H1 (cell line): ENCODE results near the gene ZSWIM7. TPM values are rescaled to one million over a fixed set of nuclear protein-coding genes. Genes with fewer than 3 reads are reported as not detected.

ENCODE experiments used
- CTCF ChIA-PET: fragments of 300-600 bp; sonication (Branson Sonifier 250); formaldehyde crosslinking; loops from one replicate; lab custom pipeline; 2021; ENCODE audit not compliant: partially characterized antibody; lab: Charles Lee
- POLR2A ChIA-PET: fragments of 300-600 bp; sonication (Branson Sonifier 250); formaldehyde crosslinking; loops from one replicate; lab custom pipeline; 2021; ENCODE audit warnings: inconsistent platforms; ENCODE audit not compliant: partially characterized antibody; lab: Charles Lee
- DNase-seq, 2 experiments: peaks; one replicate each; pipeline versions ENCODE4 v3.0.0 to v3.0.0-alpha.2; 2010 to 2022; ENCODE audit warnings: low spot score in 2 of 2, low read depth in 1 of 2, mixed read lengths in 1 of 2
- FAIRE-seq: peaks from 2 replicates; lab custom pipeline; 2011; peaks lifted over from hg19 to GRCh38; lab: Jason Lieb, UNC
- H2AFZ ChIP-seq: 2 replicates; pipeline ENCODE4 v1.8.1; 2012; ENCODE audit warnings: low read length, inconsistent platforms
- H2AK5ac ChIP-seq: 2 replicates; pipeline ENCODE4 v1.6.1; 2013; ENCODE audit warnings: low read depth, low read length
- H2BK120ac ChIP-seq: replicated peaks from 2 replicates; pipeline ENCODE3; 2013; ENCODE audit warnings: low read depth, low read length, inconsistent platforms
- H2BK12ac ChIP-seq: 2 replicates; pipeline ENCODE4 v1.6.1; 2013; ENCODE audit warnings: low read depth, low read length
- H2BK15ac ChIP-seq: 2 replicates; pipeline ENCODE4 v1.6.1; 2013; ENCODE audit warnings: low read length
- H2BK20ac ChIP-seq: 2 replicates; pipeline ENCODE4 v1.6.1; 2013; ENCODE audit warnings: low read length
- H2BK5ac ChIP-seq: 2 replicates; pipeline ENCODE4 v1.6.1; 2013; ENCODE audit warnings: low read depth, low read length
- H3K14ac ChIP-seq: 2 replicates; pipeline ENCODE4 v1.6.1; 2013; ENCODE audit warnings: inconsistent platforms; ENCODE audit not compliant: insufficient read length
- H3K18ac ChIP-seq: 2 replicates; pipeline ENCODE4 v1.6.1; 2013; ENCODE audit warnings: low read length; ENCODE audit errors: extremely low read depth
- H3K23ac ChIP-seq: 2 replicates; pipeline ENCODE4 v1.6.1; 2013; ENCODE audit warnings: inconsistent platforms; ENCODE audit not compliant: insufficient read length
- H3K23me2 ChIP-seq: 2 replicates; pipeline ENCODE4 v1.6.1; 2013; ENCODE audit warnings: low read depth, low read length
- H3K27ac ChIP-seq: 2 replicates; pipeline ENCODE4 v1.6.1; 2011; ENCODE audit warnings: low read depth, low read length, inconsistent platforms
- H3K27me3 ChIP-seq, 4 experiments: replicated peaks in 1 of 4; 1 replicate in 1 of 4; 2 replicates in 3 of 4; pipeline versions ENCODE4 v1.6.1 to v1.8.1; 2011 to 2013; ENCODE audit warnings: low read length in 3 of 4, mild to moderate bottlenecking in 3 of 4, inconsistent platforms in 2 of 4, mixed read lengths in 2 of 4, moderate library complexity in 1 of 4; ENCODE audit not compliant: control insufficient read depth in 3 of 4, insufficient read depth in 3 of 4; ENCODE audit errors: extremely low read depth in 1 of 4
- H3K36me3 ChIP-seq, 4 experiments: 2 replicates each; pipeline versions ENCODE4 v1.6.1 to v1.8.1; 2011 to 2013; ENCODE audit warnings: mild to moderate bottlenecking in 4 of 4, low read length in 3 of 4, moderate library complexity in 2 of 4, control low read depth in 1 of 4, inconsistent platforms in 1 of 4; ENCODE audit not compliant: insufficient read depth in 4 of 4, control insufficient read depth in 2 of 4
- H3K4ac ChIP-seq: replicated peaks from 2 replicates; pipeline ENCODE3; 2013; ENCODE audit warnings: low read length, low read depth, mixed read lengths, inconsistent platforms; ENCODE audit not compliant: insufficient read length
- H3K4me1 ChIP-seq, 4 experiments: replicated peaks in 1 of 4; 1 replicate in 1 of 4; 2 replicates in 3 of 4; pipeline versions ENCODE4 v1.6.1 to v1.8.1; 2011 to 2013; ENCODE audit warnings: low read length in 3 of 4, inconsistent platforms in 2 of 4, mixed read lengths in 1 of 4; ENCODE audit not compliant: insufficient read depth in 4 of 4, control insufficient read depth in 3 of 4
- H3K4me2 ChIP-seq, 2 experiments: 2 replicates each; pipeline versions ENCODE4 v1.6.1 to v1.8.1; 2011 to 2013; ENCODE audit warnings: low read depth in 2 of 2, low read length in 2 of 2, control low read depth in 1 of 2, inconsistent platforms in 1 of 2, mild to moderate bottlenecking in 1 of 2; ENCODE audit not compliant: insufficient read depth in 1 of 2
- H3K4me3 ChIP-seq, 4 experiments: fragments of 200-600, 300-600 bp in 1 of 4; sonication (generic), shearing (Covaris generic), sonication (Bioruptor Twin) in 1 of 4; 2 replicates each; pipeline versions ENCODE4 v1.5.1 to v1.8.1; 2011 to 2016; ENCODE audit warnings: low read length in 4 of 4, low read depth in 3 of 4, control low read depth in 2 of 4, inconsistent platforms in 2 of 4, mild to moderate bottlenecking in 2 of 4, mixed read lengths in 1 of 4, moderate library complexity in 1 of 4; ENCODE audit not compliant: insufficient read depth in 2 of 4; ENCODE audit errors: extremely low read depth in 1 of 4
- H3K56ac ChIP-seq: replicated peaks from 2 replicates; pipeline ENCODE3; 2013; ENCODE audit warnings: low read depth, mild to moderate bottlenecking, mixed read lengths, low read length, inconsistent platforms; ENCODE audit not compliant: insufficient read length
- H3K79me1 ChIP-seq: 2 replicates; pipeline ENCODE4 v1.6.1; 2013; ENCODE audit warnings: low read depth, low read length, control low read depth
- H3K79me2 ChIP-seq, 2 experiments: 2 replicates each; pipeline versions ENCODE4 v1.6.1 to v1.8.1; 2012 to 2013; ENCODE audit warnings: low read length in 2 of 2, mild to moderate bottlenecking in 2 of 2, inconsistent platforms in 1 of 2; ENCODE audit not compliant: insufficient read depth in 2 of 2, control insufficient read depth in 1 of 2
- H3K9ac ChIP-seq, 4 experiments: replicated peaks in 1 of 4; 1 replicate in 1 of 4; 2 replicates in 3 of 4; pipeline versions ENCODE4 v1.6.1 to v1.8.1; 2011 to 2013; ENCODE audit warnings: low read depth in 3 of 4, low read length in 3 of 4, control low read depth in 2 of 4, mild to moderate bottlenecking in 2 of 4, moderate library complexity in 2 of 4, inconsistent platforms in 1 of 4; ENCODE audit errors: extremely low read depth in 1 of 4
- H3K9me3 ChIP-seq, 2 experiments: 2 replicates each; pipeline versions ENCODE4 v1.6.1 to v1.8.1; 2012 to 2013; ENCODE audit warnings: mild to moderate bottlenecking in 2 of 2, moderate library complexity in 2 of 2, control low read depth in 1 of 2, inconsistent platforms in 1 of 2, low read depth in 1 of 2, low read length in 1 of 2, mixed read lengths in 1 of 2; ENCODE audit not compliant: insufficient read depth in 2 of 2
- H4K20me1 ChIP-seq, 2 experiments: replicated peaks in 1 of 2; 2 replicates each; pipeline versions ENCODE3 to v1.8.1; 2011 to 2013; ENCODE audit warnings: inconsistent platforms in 2 of 2, low read length in 2 of 2, mild to moderate bottlenecking in 1 of 2; ENCODE audit not compliant: insufficient read depth in 2 of 2, control insufficient read depth in 1 of 2
- H4K5ac ChIP-seq: 2 replicates; pipeline ENCODE4 v1.6.1; 2013; ENCODE audit warnings: low read length, low read depth, mixed read lengths, inconsistent platforms; ENCODE audit not compliant: insufficient read length
- H4K8ac ChIP-seq: 2 replicates; pipeline ENCODE4 v1.8.0; 2013; ENCODE audit warnings: mild to moderate bottlenecking, moderate library complexity, low read length, inconsistent platforms; ENCODE audit not compliant: insufficient read depth; ENCODE audit errors: extremely low read depth
- H4K91ac ChIP-seq: replicated peaks from 2 replicates; pipeline ENCODE3; 2013; ENCODE audit warnings: low read length, mixed read lengths, inconsistent platforms; ENCODE audit not compliant: insufficient read length
- BACH1 ChIP-seq: IDR thresholded peaks from 2 replicates; pipeline ENCODE4 v1.6.1; 2012; ENCODE audit warnings: low read length, improper control_type of control experiment
- CBX5 ChIP-seq: fragments of 300-800, 300-1000 bp; sonication (generic); IDR thresholded peaks from 2 replicates; pipeline ENCODE4 v1.7.1; 2016; ENCODE audit warnings: antibody characterized with exemption, low read length, low read depth
- CHD2 ChIP-seq: IDR thresholded peaks from 2 replicates; pipeline ENCODE4 v1.6.1; 2012; ENCODE audit warnings: low read length, improper control_type of control experiment
- EGR1 ChIP-seq: IDR thresholded peaks from 2 replicates; pipeline ENCODE4 v1.6.1; 2011; ENCODE audit warnings: low read depth, low read length, borderline replicate concordance
- KDM5A ChIP-seq: fragments of 200-600 bp; IDR thresholded peaks from 2 replicates; pipeline ENCODE4 v1.7.1; 2012; ENCODE audit warnings: mild to moderate bottlenecking, low read length, inconsistent platforms, mixed read lengths
- MAFK ChIP-seq: IDR thresholded peaks from 2 replicates; pipeline ENCODE4 v1.6.1; 2012; ENCODE audit warnings: low read depth, mild to moderate bottlenecking, improper control_type of control experiment, low read length
- RXRA ChIP-seq: IDR thresholded peaks from 2 replicates; pipeline ENCODE4 v1.6.1; 2011; ENCODE audit warnings: low read depth, mild to moderate bottlenecking, low read length, moderate library complexity; ENCODE audit not compliant: insufficient read depth
- SP4 ChIP-seq: IDR thresholded peaks from 2 replicates; pipeline ENCODE4 v1.6.1; 2012; ENCODE audit warnings: low read length, inconsistent platforms
- TCF12 ChIP-seq: IDR thresholded peaks from 2 replicates; pipeline ENCODE4 v1.6.1; 2011; ENCODE audit warnings: low read depth, mild to moderate bottlenecking, low read length
- TEAD4 ChIP-seq: IDR thresholded peaks from 2 replicates; pipeline ENCODE4 v1.6.1; 2012; ENCODE audit warnings: low read depth, low read length, inconsistent platforms, mixed read lengths
- WGBS, 2 experiments: shearing (Covaris generic) in 1 of 2; methylation state at CpG; one replicate each; pipeline versions ENCODE4 v1.1.6 to v1.1.7; 2013 to 2015; ENCODE audit warnings: low lambda C conversion rate in 2 of 2, mixed read lengths in 2 of 2, inconsistent platforms in 1 of 2, low coverage in 1 of 2, missing lambda C conversion rate in 1 of 2; ENCODE audit not compliant: insufficient replicate concordance in 2 of 2, insufficient coverage in 1 of 2, insufficient read length in 1 of 2; ENCODE audit errors: extremely low coverage in 1 of 2, missing lambda C conversion rate in 1 of 2; 5-methylcytosine and 5-hydroxymethylcytosine counted together
- polyA plus RNA-seq, 7 experiments: library from polyadenylated mRNA; depleted of rRNA in 3 of 7; stranded (reverse) in 5 of 7; unstranded in 2 of 7; fragments of >200 nt in 5 of 7; fragments of 200-250 nt in 2 of 7; gene quantifications; 1 replicate in 5 of 7; 2 replicates in 1 of 7; 4 replicates in 1 of 7; pipeline versions ENCODE4 v1.2.1 to v1.2.3, GENCODE V29; 2011 to 2013; ENCODE audit warnings: missing spikeins in 2 of 7, mixed read lengths in 2 of 7
- total RNA-seq: library from RNA; stranded (reverse); fragmentation: NEBNext Ultra II Directional; extraction: Animal tissue kit (Norgen Biotek cat#: 25700); gene quantifications from 2 replicates; pipeline ENCODE4 v1.2.1, GENCODE V29; 2021
- TF ChIP-seq, protein P1 (sequence below): IDR thresholded peaks from 2 replicates; pipeline ENCODE4 v1.6.1; 2011; ENCODE audit warnings: low read length, improper control_type of control experiment

Gene ZSWIM7
- total and polyA plus RNA-seq, 2 of the 8 experiments (the other 6 are each of a cell fraction or from before 2014, with no cell fraction given), result 39.3 to 57.7 TPM

GRCh38 chr17:15942207-15942833 lies 57.2 kb downstream of the ZSWIM7 start:
- CTCF ChIA-PET, result interaction anchor here (1.2 kb wide), 1 partner anchor 16 kb away, joined by 3 read pairs; no protein-coding TSS in a partner anchor
- H3K27ac ChIP-seq, result no peak overlapping the region
- no peak overlapping the region for H2BK20ac ChIP-seq
- no peak overlapping the region for H4K5ac ChIP-seq
- no peaks in the 10 kb centered on the region for H3K9me3 ChIP-seq
- no peak overlapping the region for H3K56ac ChIP-seq
- no peak overlapping the region for H3K4me3 ChIP-seq
- no peak overlapping the region for H2BK5ac ChIP-seq
- H4K8ac ChIP-seq, result peak overlapping the region; percentile 6; the same call in 1 of the 2 replicates
- no peak overlapping the region for H4K91ac ChIP-seq
- no peak overlapping the region for H2BK12ac ChIP-seq
- no peaks in the 10 kb centered on the region for H4K20me1 ChIP-seq
- peaks cover 14% of the 10 kb centered on the region for H3K23me2 ChIP-seq
- H2AK5ac ChIP-seq, result no peak overlapping the region
- peaks cover 5 to 17% (median 5%) of the 10 kb centered on the region in 4 experiments; a peak in 6 of 7 replicates for H3K4me1 ChIP-seq
- no peak overlapping the region for H3K4ac ChIP-seq
- 90% methylated on average over 7 of the region's 7 CpGs; no CpG with 5 or more reads in 1 of the 2 experiments for WGBS, 2 experiments
- no peak overlapping the region for H2BK15ac ChIP-seq
- H3K18ac ChIP-seq, result no peak overlapping the region; the same call in 1 of the 2 replicates
- no peak overlapping the region for H3K9ac ChIP-seq
- H2BK120ac ChIP-seq, result no peak overlapping the region
- H3K23ac ChIP-seq, result no peak overlapping the region
- peaks cover 10 to 41% (median 35%) of the 10 kb centered on the region in 4 experiments for H3K27me3 ChIP-seq
- H3K79me2 ChIP-seq, result no peaks in the 10 kb centered on the region
- POLR2A ChIA-PET, result interaction anchor here (1.1 kb wide), 1 partner anchor 55 kb away, joined by 3 read pairs; no protein-coding TSS in a partner anchor
- no peaks in the 10 kb centered on the region for H3K36me3 ChIP-seq
- H3K14ac ChIP-seq, result no peak overlapping the region
- DNase-seq (no peak), FAIRE-seq (no peak)
- H2AFZ ChIP-seq, result no peak overlapping the region
- no peaks in the 10 kb centered on the region for H3K79me1 ChIP-seq
- H3K4me2 ChIP-seq, result no peak overlapping the region
- TF ChIP-seq MAFK (no peak), SP4 (no peak), TCF12 (no peak), CBX5 (no peak), EGR1 (no peak), TEAD4 (no peak), BACH1 (no peak), KDM5A (no peak), RXRA (no peak), CHD2 (no peak)
- TF ChIP-seq, protein P1, sequence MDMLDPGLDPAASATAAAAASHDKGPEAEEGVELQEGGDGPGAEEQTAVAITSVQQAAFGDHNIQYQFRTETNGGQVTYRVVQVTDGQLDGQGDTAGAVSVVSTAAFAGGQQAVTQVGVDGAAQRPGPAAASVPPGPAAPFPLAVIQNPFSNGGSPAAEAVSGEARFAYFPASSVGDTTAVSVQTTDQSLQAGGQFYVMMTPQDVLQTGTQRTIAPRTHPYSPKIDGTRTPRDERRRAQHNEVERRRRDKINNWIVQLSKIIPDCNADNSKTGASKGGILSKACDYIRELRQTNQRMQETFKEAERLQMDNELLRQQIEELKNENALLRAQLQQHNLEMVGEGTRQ, result no peak
